ENCODE data around the gene MIPOL1.

MIPOL1 gene

GRCh38 chr14:37198273-37198598 lies 499 bp downstream of the MIPOL1 start:
- H3K9ac ChIP-seq (ENCODE audit: low read length): no peak overlapping the region
- no peaks in the 10 kb centered on the region for H3F3A ChIP-seq (ENCODE audit: insufficient read depth, low read length)
- H3K4me2 ChIP-seq (ENCODE audit: low read length): no peak overlapping the region
- H3K4me1 ChIP-seq (ENCODE audit: insufficient read depth, low read length, severe bottlenecking): no peaks in the 10 kb centered on the region
- H3K36me3 ChIP-seq (ENCODE audit: insufficient read depth, low read length): no peaks in the 10 kb centered on the region
- no peaks in the 10 kb centered on the region for H3K79me2 ChIP-seq (ENCODE audit: insufficient read depth, low read length)
- H4K20me1 ChIP-seq (ENCODE audit: insufficient read depth, low read length): no peaks in the 10 kb centered on the region
- H3K4me3 ChIP-seq (ENCODE audit: low read depth, low read length, poor library complexity, severe bottlenecking): no peak overlapping the region
- H2AFZ ChIP-seq (ENCODE audit: low read length): no peak overlapping the region
- H3K27ac ChIP-seq (ENCODE audit: low read depth, low read length, poor library complexity, severe bottlenecking): no peak overlapping the region
- no peaks in the 10 kb centered on the region for H3K27me3 ChIP-seq (ENCODE audit: insufficient read depth, low read length)
- TF ChIP-seq EZH2 (IDR thresholded peaks at IDR 0.05; ENCODE audit: borderline replicate concordance, low read length) (no peak), CTCF (IDR thresholded peaks at IDR 0.05; ENCODE audit: low read length) (no peak)
- no peaks in the 10 kb centered on the region for H3K9me2 ChIP-seq (ENCODE audit: low read depth, low read length)
- no peaks in the 10 kb centered on the region for H3K9me3 ChIP-seq (ENCODE audit: low read length)

- Histone ChIP-seq H3K27ac (ENCODE audit: low read depth, low read length, poor library complexity, severe bottlenecking) (no peak overlapping the region), H2AFZ (ENCODE audit: low read length) (no peak overlapping the region), H4K20me1 (ENCODE audit: insufficient read depth, low read length) (no peaks in the 10 kb centered on the region), H3K79me2 (ENCODE audit: insufficient read depth, low read length) (no peaks in the 10 kb centered on the region), H3K9ac (ENCODE audit: low read length) (no peak overlapping the region), H3K27me3 (ENCODE audit: insufficient read depth, low read length) (no peaks in the 10 kb centered on the region), H3F3A (ENCODE audit: insufficient read depth, low read length) (no peaks in the 10 kb centered on the region), H3K9me3 (ENCODE audit: low read length) (no peaks in the 10 kb centered on the region), H3K9me2 (ENCODE audit: low read depth, low read length) (no peaks in the 10 kb centered on the region), H3K4me2 (ENCODE audit: low read length) (no peak overlapping the region), H3K36me3 (ENCODE audit: insufficient read depth, low read length) (no peaks in the 10 kb centered on the region), H3K4me3 (ENCODE audit: low read depth, low read length, poor library complexity, severe bottlenecking) (no peak overlapping the region), H3K4me1 (ENCODE audit: insufficient read depth, low read length, severe bottlenecking) (no peaks in the 10 kb centered on the region)
- TF ChIP-seq EZH2 (IDR thresholded peaks at IDR 0.05; ENCODE audit: borderline replicate concordance, low read length) (no peak), CTCF (IDR thresholded peaks at IDR 0.05; ENCODE audit: low read length) (no peak)
Measured at GRCh38 chr14:37198907-37199306, 1.2 kb downstream of the MIPOL1 start.

- Histone ChIP-seq H3K4me2 (ENCODE audit: low read length) (no peak overlapping the region), H3K79me2 (ENCODE audit: insufficient read depth, low read length) (no peaks in the 10 kb centered on the region), H2AFZ (ENCODE audit: low read length) (no peak overlapping the region), H3K4me1 (ENCODE audit: insufficient read depth, low read length, severe bottlenecking) (no peaks in the 10 kb centered on the region), H3K4me3 (ENCODE audit: low read depth, low read length, poor library complexity, severe bottlenecking) (no peak overlapping the region), H3K9me3 (ENCODE audit: low read length) (no peaks in the 10 kb centered on the region), H3K27me3 (ENCODE audit: insufficient read depth, low read length) (no peaks in the 10 kb centered on the region), H3K36me3 (ENCODE audit: insufficient read depth, low read length) (no peaks in the 10 kb centered on the region), H3K9ac (ENCODE audit: low read length) (no peak overlapping the region), H3K9me2 (ENCODE audit: low read depth, low read length) (no peaks in the 10 kb centered on the region), H4K20me1 (ENCODE audit: insufficient read depth, low read length) (no peaks in the 10 kb centered on the region), H3K27ac (ENCODE audit: low read depth, low read length, poor library complexity, severe bottlenecking) (no peak overlapping the region), H3F3A (ENCODE audit: insufficient read depth, low read length) (no peaks in the 10 kb centered on the region)
- no peak for TF ChIP-seq EZH2 (IDR thresholded peaks at IDR 0.05; ENCODE audit: borderline replicate concordance, low read length)
Measured at GRCh38 chr14:37201724-37202123, 4.0 kb downstream of the MIPOL1 start.

- no peak overlapping the region for H2AFZ ChIP-seq (ENCODE audit: low read length)
- H3K4me3 ChIP-seq (ENCODE audit: low read depth, low read length, poor library complexity, severe bottlenecking): no peak overlapping the region
- H3K4me2 ChIP-seq (ENCODE audit: low read length): no peak overlapping the region
- no peaks in the 10 kb centered on the region for H3K4me1 ChIP-seq (ENCODE audit: insufficient read depth, low read length, severe bottlenecking)
- H3K27me3 ChIP-seq (ENCODE audit: insufficient read depth, low read length): no peaks in the 10 kb centered on the region
- no peaks in the 10 kb centered on the region for H3K36me3 ChIP-seq (ENCODE audit: insufficient read depth, low read length)
- no peaks in the 10 kb centered on the region for H3K9me2 ChIP-seq (ENCODE audit: low read depth, low read length)
- no peaks in the 10 kb centered on the region for H3K79me2 ChIP-seq (ENCODE audit: insufficient read depth, low read length)
- no peaks in the 10 kb centered on the region for H4K20me1 ChIP-seq (ENCODE audit: insufficient read depth, low read length)
- no peak overlapping the region for H3K9ac ChIP-seq (ENCODE audit: low read length)
- no peak overlapping the region for H3K27ac ChIP-seq (ENCODE audit: low read depth, low read length, poor library complexity, severe bottlenecking)
- TF ChIP-seq CTCF (IDR thresholded peaks at IDR 0.05; ENCODE audit: low read length) (no peak), EZH2 (IDR thresholded peaks at IDR 0.05; ENCODE audit: borderline replicate concordance, low read length) (no peak)
- H3F3A ChIP-seq (ENCODE audit: insufficient read depth, low read length): no peaks in the 10 kb centered on the region
- H3K9me3 ChIP-seq (ENCODE audit: low read length): no peaks in the 10 kb centered on the region
Measured at GRCh38 chr14:37202265-37202664, 4.5 kb downstream of the MIPOL1 start.
